Left ventricle myocardium inferior (tissue), 1 donor: ENCODE data around the gene MS4A4E. TPM values are rescaled to one million over a fixed set of nuclear protein-coding genes. Genes with fewer than 3 reads are reported as not detected.

ENCODE experiments used
- DNase-seq: peaks from one replicate; pipeline ENCODE4 v3.0.0-alpha.2; 2020
- H3K27ac ChIP-seq: fragments of 200-600 bp; replicated peaks from 2 replicates; pipeline ENCODE4 v1.8.0; 2021
- H3K27me3 ChIP-seq: fragments of 200-600 bp; 2 replicates; pipeline ENCODE4 v1.8.0; 2021; ENCODE audit warnings: low read depth
- H3K36me3 ChIP-seq: fragments of 200-600 bp; 2 replicates; pipeline ENCODE4 v1.8.0; 2021
- H3K4me1 ChIP-seq: fragments of 200-600 bp; 2 replicates; pipeline ENCODE4 v1.8.0; 2021
- H3K4me3 ChIP-seq: fragments of 200-600 bp; 2 replicates; pipeline ENCODE4 v1.8.0; 2021; ENCODE audit warnings: mild to moderate bottlenecking, moderate library complexity
- H3K9me3 ChIP-seq: fragments of 200-600 bp; replicated peaks from 2 replicates; pipeline ENCODE4 v1.8.0; 2021
- intact Hi-C: fragments of 100-400 bp; cut with micrococcal nuclease; formaldehyde crosslinking; loops from one replicate; pipeline ENCODE4 v1.11.0; 2022
- microRNA-seq: library from miRNA; unstranded; fragments of <30 nt; microRNA quantifications from one replicate; pipeline ENCODE4 v1.2.0, GENCODE V29; 2020
- total RNA-seq: library from RNA; stranded (reverse); fragmentation: NEBNext Ultra II Directional; extraction: Animal tissue kit (Norgen Biotek cat#: 25700); gene quantifications from one replicate; pipeline ENCODE4 v1.2.1, GENCODE V29; 2021
- TF ChIP-seq, protein P1 (sequence below): fragments of 200-600 bp; IDR thresholded peaks from 2 replicates; pipeline ENCODE4 v1.8.0; 2021; ENCODE audit warnings: antibody characterized with exemption, mild to moderate bottlenecking, borderline replicate concordance
- donor health status: DM: no; HTN: yes; CAD: no; lungs with severe emphysema.

MS4A4E gene
- total RNA-seq, 1 donor from 2014 or later = 0.93 TPM

DNA sequence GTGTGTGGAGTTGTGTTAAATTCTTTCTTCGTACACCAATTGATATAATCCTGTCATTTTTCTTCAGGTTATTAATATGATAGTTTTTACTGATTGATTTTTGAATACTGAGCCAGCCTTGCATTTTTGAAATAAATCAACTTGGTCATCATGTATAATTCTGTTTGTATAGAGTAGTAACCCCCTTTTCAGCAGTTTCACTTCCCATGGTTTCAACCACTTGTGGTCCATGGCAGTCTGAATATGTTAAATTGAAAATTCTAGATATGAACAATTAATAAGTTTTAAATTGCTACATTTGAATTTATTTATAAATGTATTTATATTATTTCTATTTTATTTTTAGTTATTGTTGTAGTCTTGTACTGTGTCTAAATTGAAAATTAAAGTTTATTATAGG, 92.7 kb downstream of the MS4A4E start:
- Histone ChIP-seq H3K4me3 (no peak overlapping the region), H3K36me3 (no peaks in the 10 kb centered on the region), H3K27me3 (no peaks in the 10 kb centered on the region), H3K9me3 (peaks cover 13% of the 10 kb centered on the region), H3K4me1 (no peaks in the 10 kb centered on the region), H3K27ac (no peak overlapping the region)
- no peak for DNase-seq
- TF ChIP-seq, protein P1, sequence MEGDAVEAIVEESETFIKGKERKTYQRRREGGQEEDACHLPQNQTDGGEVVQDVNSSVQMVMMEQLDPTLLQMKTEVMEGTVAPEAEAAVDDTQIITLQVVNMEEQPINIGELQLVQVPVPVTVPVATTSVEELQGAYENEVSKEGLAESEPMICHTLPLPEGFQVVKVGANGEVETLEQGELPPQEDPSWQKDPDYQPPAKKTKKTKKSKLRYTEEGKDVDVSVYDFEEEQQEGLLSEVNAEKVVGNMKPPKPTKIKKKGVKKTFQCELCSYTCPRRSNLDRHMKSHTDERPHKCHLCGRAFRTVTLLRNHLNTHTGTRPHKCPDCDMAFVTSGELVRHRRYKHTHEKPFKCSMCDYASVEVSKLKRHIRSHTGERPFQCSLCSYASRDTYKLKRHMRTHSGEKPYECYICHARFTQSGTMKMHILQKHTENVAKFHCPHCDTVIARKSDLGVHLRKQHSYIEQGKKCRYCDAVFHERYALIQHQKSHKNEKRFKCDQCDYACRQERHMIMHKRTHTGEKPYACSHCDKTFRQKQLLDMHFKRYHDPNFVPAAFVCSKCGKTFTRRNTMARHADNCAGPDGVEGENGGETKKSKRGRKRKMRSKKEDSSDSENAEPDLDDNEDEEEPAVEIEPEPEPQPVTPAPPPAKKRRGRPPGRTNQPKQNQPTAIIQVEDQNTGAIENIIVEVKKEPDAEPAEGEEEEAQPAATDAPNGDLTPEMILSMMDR = no peak
- intact Hi-C loops = no loop called here

Small RNA genes within 50 kb of the gene (microRNA-seq; reads per million reads assigned to microRNA genes)
- not detected for gene MIR6503

Other genes with a start within 250 kb of the MS4A4E start
- not detected for gene OOSP4B, start 226.0 kb downstream of the MS4A4E start, total RNA-seq
- gene OOSP2, start 202.7 kb downstream of the MS4A4E start, total RNA-seq = not detected
- not detected for gene MS4A3, start 186.5 kb downstream of the MS4A4E start, total RNA-seq
- 0.41 TPM for gene MS4A2, start 154.5 kb downstream of the MS4A4E start, total RNA-seq
- 42.1 TPM for gene MS4A6A, start 60.1 kb downstream of the MS4A4E start, total RNA-seq
- 13.9 TPM for gene MS4A4A, start 37.5 kb upstream of the MS4A4E start, total RNA-seq
- gene MS4A6E, start 84.1 kb upstream of the MS4A4E start, total RNA-seq = not detected
- 13.1 TPM for gene MS4A7, start 135.4 kb upstream of the MS4A4E start, total RNA-seq
- 1.1 TPM for gene MS4A14, start 153.3 kb upstream of the MS4A4E start, total RNA-seq
- not detected for gene MS4A5, start 186.4 kb upstream of the MS4A4E start, total RNA-seq
- not detected for gene MS4A1, start 212.7 kb upstream of the MS4A4E start, total RNA-seq
- gene MS4A12, start 249.6 kb upstream of the MS4A4E start, total RNA-seq = not detected